Medulla oblongata (tissue), 1 donor: ENCODE measurements around the gene TBC1D22B.
"Not testable (repeated sequence)": the region's sequence is repeated elsewhere in the genome, so short reads cannot be mapped to it uniquely, and the experiment has no call there.

Source experiments
- DNase-seq: peaks from one replicate; pipeline ENCODE4 v3.0.0-alpha.2; 2015; ENCODE audit errors: extremely low spot score

The TBC1D22B gene

GRCh38 chr6:37265860-37266259 is 8.3 kb downstream of the TBC1D22B start:
- DNase-seq: no peak

GRCh38 chr6:37269105-37269504 is 11.5 kb downstream of the TBC1D22B start:
- no peak for DNase-seq

GRCh38 chr6:37272834-37273566 is 15.4 kb downstream of the TBC1D22B start:
- DNase-seq: no peak

- no peak for DNase-seq
Observed at GRCh38 chr6:37273690-37274089, 16.1 kb downstream of the TBC1D22B start.

- no peak for DNase-seq
Observed at GRCh38 chr6:37275350-37275749, 17.8 kb downstream of the TBC1D22B start.

- DNase-seq: no peak
Observed at GRCh38 chr6:37277001-37277409, 19.4 kb downstream of the TBC1D22B start.

- DNase-seq: peak; percentile 32
Observed at GRCh38 chr6:37279366-37280134, 22.0 kb downstream of the TBC1D22B start.

GRCh38 chr6:37280162-37280887 is 22.8 kb downstream of the TBC1D22B start:
- no peak for DNase-seq

GRCh38 chr6:37282371-37282770 is 24.8 kb downstream of the TBC1D22B start:
- no peak for DNase-seq

GRCh38 chr6:37283268-37283667 is 25.7 kb downstream of the TBC1D22B start:
- peak; percentile 27 for DNase-seq

- DNase-seq: peak; percentile 84
Observed at GRCh38 chr6:37283671-37284151, 26.1 kb downstream of the TBC1D22B start.

- no peak for DNase-seq
Observed at GRCh38 chr6:37284781-37285180, 27.2 kb downstream of the TBC1D22B start.

GRCh38 chr6:37285861-37286311 is 28.3 kb downstream of the TBC1D22B start:
- no peak for DNase-seq

- no peak for DNase-seq
Observed at GRCh38 chr6:37287519-37288157, 30.1 kb downstream of the TBC1D22B start.

- no peak for DNase-seq
Observed at GRCh38 chr6:37288247-37288646, 30.7 kb downstream of the TBC1D22B start.

- no peak for DNase-seq
Observed at GRCh38 chr6:37289931-37290330, 32.4 kb downstream of the TBC1D22B start.

GRCh38 chr6:37293426-37293825 is 35.9 kb downstream of the TBC1D22B start:
- DNase-seq: no peak

GRCh38 chr6:37297637-37298036 is 40.1 kb downstream of the TBC1D22B start:
- not testable (repeated sequence) for DNase-seq

GRCh38 chr6:37298958-37299357 is 41.4 kb downstream of the TBC1D22B start:
- no peak for DNase-seq

GRCh38 chr6:37299990-37300389 is 42.4 kb downstream of the TBC1D22B start:
- no peak for DNase-seq

GRCh38 chr6:37302086-37302686 is 44.6 kb downstream of the TBC1D22B start:
- no peak for DNase-seq
